ENCODE measurements around the gene NAV3.
A peak's percentile ranks its signal among the peaks of the same experiment; 100 is the strongest.

Gene NAV3

DNA sequence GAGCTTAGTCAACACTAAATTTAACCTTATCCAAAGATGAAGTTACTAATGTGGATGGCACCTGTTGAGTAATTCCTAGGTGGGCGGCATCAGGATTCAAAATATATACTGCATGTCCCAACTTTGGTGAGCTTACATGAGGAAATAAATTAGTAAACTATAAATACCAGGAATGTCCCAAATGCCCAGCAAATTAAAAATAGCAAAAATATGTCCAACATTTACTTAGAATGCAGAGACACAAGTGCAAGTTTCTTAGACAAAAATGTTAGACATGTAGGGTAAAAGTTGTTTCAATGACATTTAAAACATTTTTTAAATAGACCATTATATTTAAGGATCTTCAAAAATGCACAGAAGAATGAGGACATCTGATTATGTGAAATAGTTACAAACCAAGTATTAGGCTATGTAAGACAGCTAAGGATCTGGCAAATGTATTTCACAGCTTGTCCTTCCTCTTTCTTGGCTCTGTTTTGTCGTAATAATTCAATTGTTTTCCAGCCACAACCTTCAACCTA is 115.9 kb downstream of the NAV3 start:
- ChIA-PET CTCF (interaction anchor here (0.9 to 1.6 kb wide), 2 partner anchors 19 to 222 kb away, joined by 3 to 4 read pairs; no protein-coding TSS in a partner anchor), POLR2A (no interaction called here)
- no peak overlapping the region for H3K4me3 ChIP-seq (ENCODE audit: low read depth, low read length)
- TF ChIP-seq, protein P1, sequence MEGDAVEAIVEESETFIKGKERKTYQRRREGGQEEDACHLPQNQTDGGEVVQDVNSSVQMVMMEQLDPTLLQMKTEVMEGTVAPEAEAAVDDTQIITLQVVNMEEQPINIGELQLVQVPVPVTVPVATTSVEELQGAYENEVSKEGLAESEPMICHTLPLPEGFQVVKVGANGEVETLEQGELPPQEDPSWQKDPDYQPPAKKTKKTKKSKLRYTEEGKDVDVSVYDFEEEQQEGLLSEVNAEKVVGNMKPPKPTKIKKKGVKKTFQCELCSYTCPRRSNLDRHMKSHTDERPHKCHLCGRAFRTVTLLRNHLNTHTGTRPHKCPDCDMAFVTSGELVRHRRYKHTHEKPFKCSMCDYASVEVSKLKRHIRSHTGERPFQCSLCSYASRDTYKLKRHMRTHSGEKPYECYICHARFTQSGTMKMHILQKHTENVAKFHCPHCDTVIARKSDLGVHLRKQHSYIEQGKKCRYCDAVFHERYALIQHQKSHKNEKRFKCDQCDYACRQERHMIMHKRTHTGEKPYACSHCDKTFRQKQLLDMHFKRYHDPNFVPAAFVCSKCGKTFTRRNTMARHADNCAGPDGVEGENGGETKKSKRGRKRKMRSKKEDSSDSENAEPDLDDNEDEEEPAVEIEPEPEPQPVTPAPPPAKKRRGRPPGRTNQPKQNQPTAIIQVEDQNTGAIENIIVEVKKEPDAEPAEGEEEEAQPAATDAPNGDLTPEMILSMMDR (IDR thresholded peaks at IDR 0.05; ENCODE audit: insufficient read depth, low read length, missing control alignments), result no peak
- DNase-seq (ENCODE audit: low read depth, low spot score), result peak; percentile 51

DNA sequence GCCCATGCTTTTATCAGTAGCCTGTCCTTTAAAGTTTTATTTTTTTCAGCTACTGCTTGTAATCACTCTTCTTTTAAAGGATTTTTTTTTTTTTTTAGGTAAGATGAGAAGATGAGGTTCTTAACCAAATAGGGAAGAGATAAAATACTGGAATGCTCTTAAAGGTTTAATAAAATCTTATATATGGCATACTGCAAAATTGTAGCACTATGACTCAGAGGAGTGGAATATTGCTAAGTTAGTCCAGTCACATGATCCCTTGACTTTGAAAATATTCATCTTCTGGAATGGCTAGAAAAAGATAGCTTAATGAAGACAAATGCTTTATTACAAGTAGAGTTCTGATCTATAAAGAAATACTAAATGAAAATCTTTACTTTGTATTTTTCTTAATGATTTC is 116.6 kb downstream of the NAV3 start:
- DNase-seq (ENCODE audit: low read depth, low spot score), result peak; percentile 52
- TF ChIP-seq, protein P1 (IDR thresholded peaks at IDR 0.05; ENCODE audit: insufficient read depth, low read length, missing control alignments), result no peak
- no peak overlapping the region for H3K4me3 ChIP-seq (ENCODE audit: low read depth, low read length)
- CTCF ChIA-PET, result interaction anchor here (1.6 kb wide), 1 partner anchor 20 kb away, joined by 4 read pairs; no protein-coding TSS in a partner anchor
- POLR2A ChIA-PET, result interaction anchor here (0.7 kb wide), 1 partner anchor 1067 kb away, joined by 4 read pairs; no protein-coding TSS in a partner anchor

DNA sequence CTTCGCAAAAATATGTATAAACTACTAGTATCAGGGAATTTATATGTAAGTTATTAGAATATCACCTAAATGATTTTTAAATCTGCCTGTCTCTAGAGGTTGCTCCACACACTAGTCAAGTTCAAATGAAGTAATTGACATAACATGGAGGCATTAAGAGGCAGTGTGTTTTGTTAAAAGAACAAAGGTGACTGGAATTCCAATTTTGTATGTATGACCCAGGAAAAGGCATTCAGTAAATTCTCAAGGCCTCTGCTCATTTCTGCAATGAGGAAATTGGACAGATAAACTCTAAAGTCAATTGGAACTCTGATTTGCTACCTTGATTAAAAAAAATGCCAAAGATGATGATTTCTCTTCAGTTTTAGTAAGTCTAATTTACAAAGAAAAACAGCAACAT is 117.1 kb downstream of the NAV3 start:
- TF ChIP-seq, protein P1 (IDR thresholded peaks at IDR 0.05; ENCODE audit: insufficient read depth, low read length, missing control alignments), result no peak
- ChIA-PET CTCF (interaction anchor here (1.0 to 1.6 kb wide), 2 partner anchors 8 to 21 kb away, joined by 3 to 4 read pairs; no protein-coding TSS in a partner anchor), POLR2A (interaction anchor here (0.7 kb wide), 1 partner anchor 1067 kb away, joined by 4 read pairs; no protein-coding TSS in a partner anchor)

DNA sequence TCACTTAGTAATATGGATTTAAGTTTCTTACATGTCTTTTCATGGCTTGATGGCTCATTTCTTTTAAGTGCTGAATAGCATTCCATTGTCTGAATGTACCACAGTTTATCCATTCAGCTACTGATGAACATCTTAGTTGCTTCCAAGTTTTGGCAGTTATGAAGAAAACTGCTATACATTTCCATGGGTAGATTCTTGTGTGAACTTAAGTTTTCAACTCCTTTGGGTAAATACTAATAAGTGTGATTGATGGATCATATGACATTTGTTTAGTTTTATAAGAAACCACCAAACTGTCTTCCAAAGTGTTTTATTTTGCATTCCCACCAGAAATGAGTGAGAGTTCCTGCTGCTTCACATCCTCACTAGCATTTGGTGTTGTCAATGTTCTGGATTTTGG is 119.2 kb downstream of the NAV3 start:
- ChIA-PET POLR2A (no interaction called here), CTCF (no interaction called here)
- TF ChIP-seq, protein P1 (IDR thresholded peaks at IDR 0.05; ENCODE audit: insufficient read depth, low read length, missing control alignments), result no peak
- H3K4me3 ChIP-seq (ENCODE audit: low read depth, low read length), result no peak overlapping the region
- no peak for DNase-seq (ENCODE audit: low read depth, low spot score)

More for the DNA sequence above, 117.1 kb downstream of the NAV3 start:
- no peak overlapping the region for H3K4me3 ChIP-seq (ENCODE audit: low read depth, low read length)
- DNase-seq (ENCODE audit: low read depth, low spot score), result no peak

DNA sequence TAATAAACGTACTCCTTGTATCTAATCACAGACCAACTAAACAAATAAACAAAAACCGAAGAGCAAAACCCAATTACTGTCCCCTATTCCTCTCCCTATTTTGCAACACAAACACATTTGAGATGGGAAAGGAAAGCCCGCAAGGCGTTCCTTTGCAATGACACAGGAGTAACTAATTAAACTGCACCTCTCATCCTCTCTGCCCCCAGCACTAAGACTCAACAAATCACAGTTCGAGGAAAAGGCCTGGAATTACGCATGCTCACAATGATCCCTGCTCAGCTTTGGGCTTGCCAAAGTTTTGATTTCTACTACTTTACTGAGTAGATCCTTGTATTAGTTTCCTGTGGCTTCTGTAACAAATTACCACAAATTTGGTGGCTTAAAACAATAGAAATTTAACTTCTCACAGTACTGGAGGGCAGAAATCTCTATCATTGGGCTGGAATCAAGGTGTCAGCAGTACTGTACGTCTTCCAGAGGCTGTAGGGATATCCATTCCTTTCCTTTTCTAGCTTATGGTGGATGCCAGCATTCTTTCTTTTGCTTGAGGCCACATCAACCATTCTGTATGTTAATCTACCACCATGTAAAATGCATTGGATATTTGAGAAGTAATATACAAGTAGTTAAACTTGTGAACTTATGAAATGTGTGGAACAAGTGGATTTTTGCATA is 123.0 kb downstream of the NAV3 start:
- H3K4me3 ChIP-seq (ENCODE audit: low read depth, low read length), result no peak overlapping the region
- POLR2A ChIA-PET, result no interaction called here
- CTCF ChIA-PET, result no interaction called here
- TF ChIP-seq, protein P1 (IDR thresholded peaks at IDR 0.05; ENCODE audit: insufficient read depth, low read length, missing control alignments), result no peak
- no peak for DNase-seq (ENCODE audit: low read depth, low spot score)

DNA sequence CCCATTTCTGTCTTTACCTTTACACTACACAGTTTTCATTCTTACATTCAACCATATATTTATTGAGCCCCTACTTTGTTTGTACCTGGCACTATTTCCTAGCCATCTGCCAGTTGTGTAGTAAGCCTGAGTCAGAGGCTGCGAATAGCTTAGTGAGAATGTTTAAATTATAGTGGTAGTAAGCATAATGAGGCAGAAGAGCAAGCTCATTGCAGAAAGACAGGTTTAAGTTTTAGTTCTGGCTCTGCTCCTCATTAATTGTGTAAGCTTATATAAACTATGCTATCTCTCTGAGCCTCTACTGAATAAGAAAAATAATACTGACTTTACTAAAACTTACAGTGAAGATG is 123.5 kb downstream of the NAV3 start:
- POLR2A ChIA-PET, result no interaction called here
- CTCF ChIA-PET, result no interaction called here
- H3K4me3 ChIP-seq (ENCODE audit: low read depth, low read length), result no peak overlapping the region
- TF ChIP-seq, protein P1 (IDR thresholded peaks at IDR 0.05; ENCODE audit: insufficient read depth, low read length, missing control alignments), result no peak
- DNase-seq (ENCODE audit: low read depth, low spot score), result no peak
